PC-3 (cell line): ENCODE results near the gene PACS1.

Experiments used
- CTCF ChIP-seq: fragments of 300-600 bp; sonication (generic); conservative IDR thresholded peaks from 2 replicates; pipeline ENCODE4 v1.5.1; 2017; ENCODE audit warnings: antibody characterized with exemption, low read depth, mild to moderate bottlenecking, low read length
- EZH2 ChIP-seq: fragments of 300-600 bp; sonication (generic); IDR thresholded peaks from one replicate; pipeline ENCODE4 v1.6.1; 2017; ENCODE audit warnings: antibody characterized with exemption, mild to moderate bottlenecking, low read length; ENCODE audit not compliant: unreplicated experiment
- EZH2phosphoT487 ChIP-seq: fragments of 300-600 bp; sonication (generic); IDR thresholded peaks from 2 replicates; pipeline ENCODE4 v1.6.1; 2018; ENCODE audit warnings: mild to moderate bottlenecking, antibody characterized with exemption, low read length, borderline replicate concordance

GRCh38 chr11:66061268-66061667, 8.8 kb upstream of the PACS1 start:
- TF ChIP-seq CTCF (no peak), EZH2 (no peak), EZH2phosphoT487 (no peak)
